Measurements from ENCODE around the gene PPM1J.
"Not testable (repeated sequence)": the region's sequence is repeated elsewhere in the genome, so short reads cannot be mapped to it uniquely, and the experiment has no call there.

Gene PPM1J, protein sequence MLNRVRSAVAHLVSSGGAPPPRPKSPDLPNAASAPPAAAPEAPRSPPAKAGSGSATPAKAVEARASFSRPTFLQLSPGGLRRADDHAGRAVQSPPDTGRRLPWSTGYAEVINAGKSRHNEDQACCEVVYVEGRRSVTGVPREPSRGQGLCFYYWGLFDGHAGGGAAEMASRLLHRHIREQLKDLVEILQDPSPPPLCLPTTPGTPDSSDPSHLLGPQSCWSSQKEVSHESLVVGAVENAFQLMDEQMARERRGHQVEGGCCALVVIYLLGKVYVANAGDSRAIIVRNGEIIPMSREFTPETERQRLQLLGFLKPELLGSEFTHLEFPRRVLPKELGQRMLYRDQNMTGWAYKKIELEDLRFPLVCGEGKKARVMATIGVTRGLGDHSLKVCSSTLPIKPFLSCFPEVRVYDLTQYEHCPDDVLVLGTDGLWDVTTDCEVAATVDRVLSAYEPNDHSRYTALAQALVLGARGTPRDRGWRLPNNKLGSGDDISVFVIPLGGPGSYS

DNA sequence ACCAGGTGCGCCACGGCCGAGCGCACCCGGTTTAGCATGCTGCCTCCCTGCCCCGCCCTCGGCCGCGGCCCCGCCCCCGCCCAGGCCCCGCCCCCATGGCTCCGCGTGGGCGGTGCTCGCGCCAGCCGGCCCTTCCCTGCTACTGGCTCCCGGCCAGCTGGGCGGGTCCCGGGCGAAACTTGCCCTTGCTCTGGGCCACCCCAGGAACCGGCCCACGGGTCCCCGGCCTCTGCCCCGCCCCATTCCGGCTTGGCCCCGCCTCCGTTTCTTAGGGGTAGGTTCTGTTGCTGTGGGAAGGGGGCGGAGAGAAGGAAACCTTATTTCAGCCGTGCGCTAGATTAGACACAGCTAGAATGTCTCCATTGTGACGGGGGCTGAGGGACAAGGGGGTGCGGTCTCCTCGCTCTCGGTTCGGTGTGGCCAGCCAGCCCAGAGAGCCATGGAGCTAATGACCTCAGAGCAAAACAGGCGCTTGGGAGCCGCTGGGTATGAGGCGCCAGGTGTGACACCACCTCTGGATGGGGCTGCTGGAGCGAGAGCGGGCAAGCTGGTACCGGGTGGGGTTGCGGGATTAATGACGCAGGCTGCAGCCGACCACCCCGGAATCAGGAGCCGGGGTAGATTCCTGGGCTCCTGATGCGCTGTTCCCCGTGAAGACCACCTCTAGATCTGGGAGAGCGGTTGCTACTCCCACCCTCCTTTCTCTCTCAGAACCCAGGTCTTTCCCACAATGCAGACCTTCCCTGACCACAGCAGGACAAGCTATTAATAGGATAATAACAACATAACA lies at the start of gene PPM1J:
Gene PPM1J, minus strand, starts transcription at position 69 of the 790 bp plus-strand sequence. Its CDS starts 31 bp downstream, at position 38.
- peak; percentile 98 for DNase-seq

DNA sequence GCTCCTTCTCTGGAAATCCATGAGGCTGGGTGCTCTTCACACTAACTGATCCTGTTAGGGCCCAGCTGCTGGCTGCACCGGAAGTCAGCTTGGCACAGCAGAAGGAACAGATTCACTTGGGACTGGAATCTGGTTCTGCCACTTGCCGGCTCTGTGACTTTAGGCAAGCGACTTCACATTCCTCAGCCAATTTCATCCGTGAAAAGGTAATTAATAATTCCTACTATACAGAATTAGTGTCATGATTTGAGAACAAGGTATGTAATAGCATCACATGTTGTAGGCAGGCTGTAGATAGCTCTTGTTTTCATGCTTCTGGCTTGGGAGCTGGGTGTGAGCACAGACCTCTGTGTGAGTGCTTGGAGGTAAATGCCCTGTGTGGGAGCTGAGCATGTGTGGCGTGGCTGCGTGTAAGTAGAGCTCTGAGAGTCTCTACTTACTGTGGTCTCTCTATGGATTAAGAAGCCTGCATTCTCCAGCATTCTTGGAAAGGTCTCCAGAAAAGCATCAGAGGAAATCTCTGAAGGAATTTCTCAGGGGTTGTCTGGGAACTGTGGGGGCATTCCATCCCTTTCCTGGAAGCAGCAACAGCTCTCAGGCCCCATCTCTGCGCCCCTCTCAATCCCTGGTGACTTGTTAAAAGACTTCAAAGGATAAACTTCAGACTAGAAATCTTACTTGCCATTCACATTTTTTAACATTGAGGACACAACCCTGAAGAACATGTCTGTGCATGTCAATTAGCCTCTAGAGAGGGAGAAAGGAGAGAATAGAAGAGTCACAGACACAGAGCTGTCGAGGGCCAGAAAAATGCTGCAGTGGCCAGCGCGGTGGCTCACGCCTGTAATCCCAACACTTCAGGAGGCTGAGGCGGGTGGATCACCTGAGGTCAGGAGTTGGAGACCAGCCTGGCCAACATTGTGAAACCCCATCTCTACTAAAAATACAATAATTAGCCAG lies 47.7 kb upstream of the PPM1J start:
- DNase-seq, result no peak

DNA sequence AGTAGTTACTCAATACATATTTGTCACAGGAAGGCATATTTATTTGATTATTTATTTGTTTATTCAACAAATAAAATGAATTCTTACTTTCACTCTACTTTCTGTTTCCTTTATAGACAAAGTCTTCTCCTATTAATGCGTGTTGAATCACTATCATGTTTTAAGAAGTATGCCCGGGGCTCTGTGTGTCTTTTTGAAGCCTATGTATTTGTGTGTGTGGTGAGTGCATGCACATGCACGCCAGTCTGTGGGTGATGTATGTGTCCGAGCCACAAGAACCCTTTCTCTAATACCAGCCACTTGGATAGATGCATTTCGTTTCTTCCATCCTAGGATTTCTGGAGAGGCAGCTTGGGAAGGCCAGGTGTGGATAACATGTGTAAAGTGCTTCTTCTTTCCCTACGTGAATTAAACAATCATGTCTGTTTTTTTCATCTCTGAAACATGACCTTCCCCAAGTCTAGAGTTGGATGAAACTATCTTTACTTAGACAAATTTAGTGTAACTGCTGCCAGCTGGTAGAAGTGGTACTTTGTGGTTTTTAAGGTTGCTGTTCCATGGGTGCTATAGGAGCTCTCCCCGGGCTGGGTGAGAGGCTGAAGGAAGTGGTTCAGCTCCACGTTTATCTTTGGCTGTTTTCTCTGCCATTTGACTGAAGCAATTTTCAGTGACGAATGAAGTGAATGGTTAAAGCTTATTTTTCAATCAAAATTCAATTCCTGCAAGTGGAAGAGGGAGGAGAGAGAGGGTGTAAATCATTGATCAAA lies 46.8 kb upstream of the PPM1J start:
- DNase-seq, result no peak

DNA sequence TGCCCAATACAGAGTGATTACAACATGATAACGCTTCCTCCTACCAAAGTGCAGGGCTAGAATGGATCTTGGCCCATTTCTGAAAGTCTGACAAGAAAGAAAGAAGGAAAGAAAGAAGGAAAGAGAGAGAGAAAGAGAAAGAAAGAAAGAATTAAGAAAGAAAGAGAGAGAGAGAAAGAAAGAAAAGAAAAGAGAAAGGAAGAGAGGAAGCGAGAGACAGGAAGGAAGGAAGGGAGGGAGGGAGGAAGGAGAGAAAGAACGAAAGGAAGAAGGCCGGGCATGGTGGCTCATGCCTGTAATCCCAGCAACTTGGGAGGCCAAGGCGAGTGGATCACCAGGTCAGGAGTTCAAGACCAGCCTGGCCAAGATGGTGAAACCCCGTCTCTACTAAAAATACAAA lies 44.1 kb upstream of the PPM1J start:
- DNase-seq, result no peak

DNA sequence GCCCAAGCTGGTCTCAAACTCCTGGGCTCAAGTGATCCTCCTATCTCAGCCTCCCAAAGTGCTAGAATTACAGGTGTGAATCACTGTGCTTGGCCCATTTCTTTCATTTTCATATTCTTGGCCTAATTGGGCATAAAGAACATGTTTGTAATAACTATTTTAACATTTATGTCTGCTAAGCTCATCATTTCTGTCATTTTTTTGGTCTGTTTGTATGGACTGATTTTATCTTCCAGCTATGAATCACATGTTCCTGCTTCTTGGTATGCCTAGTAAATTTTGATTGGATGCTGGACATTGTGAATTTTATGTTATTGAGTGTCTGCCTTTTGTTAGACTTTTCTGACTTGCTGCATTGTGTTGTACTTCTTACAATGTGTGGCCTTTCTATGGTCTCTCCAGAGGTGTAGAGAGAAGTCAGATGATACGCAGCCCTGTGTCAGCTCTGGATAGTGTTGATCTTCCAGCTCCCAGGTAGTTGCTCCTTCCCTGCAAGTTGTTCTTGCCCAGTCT lies 39.0 kb upstream of the PPM1J start:
- DNase-seq, result no peak

DNA sequence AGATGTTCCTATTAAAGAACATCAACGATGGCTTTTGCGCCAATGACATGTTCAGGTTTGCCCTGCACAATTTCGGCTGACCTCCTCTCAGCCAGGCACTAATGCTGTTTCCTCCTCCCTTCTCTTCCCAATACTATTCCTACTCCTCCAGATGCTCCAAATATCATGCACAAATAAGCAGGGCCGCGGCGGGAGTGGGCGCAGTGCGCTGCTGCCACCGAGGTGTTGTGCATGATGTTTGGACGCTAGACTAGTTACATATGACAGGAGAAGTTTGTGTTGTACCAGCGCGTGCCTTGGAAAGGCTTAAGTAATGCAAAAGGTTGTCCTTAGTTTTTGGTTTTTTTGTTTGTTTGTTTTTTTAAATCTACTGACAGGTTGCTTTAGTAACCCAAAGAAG lies 33.3 kb upstream of the PPM1J start:
- no peak for DNase-seq

DNA sequence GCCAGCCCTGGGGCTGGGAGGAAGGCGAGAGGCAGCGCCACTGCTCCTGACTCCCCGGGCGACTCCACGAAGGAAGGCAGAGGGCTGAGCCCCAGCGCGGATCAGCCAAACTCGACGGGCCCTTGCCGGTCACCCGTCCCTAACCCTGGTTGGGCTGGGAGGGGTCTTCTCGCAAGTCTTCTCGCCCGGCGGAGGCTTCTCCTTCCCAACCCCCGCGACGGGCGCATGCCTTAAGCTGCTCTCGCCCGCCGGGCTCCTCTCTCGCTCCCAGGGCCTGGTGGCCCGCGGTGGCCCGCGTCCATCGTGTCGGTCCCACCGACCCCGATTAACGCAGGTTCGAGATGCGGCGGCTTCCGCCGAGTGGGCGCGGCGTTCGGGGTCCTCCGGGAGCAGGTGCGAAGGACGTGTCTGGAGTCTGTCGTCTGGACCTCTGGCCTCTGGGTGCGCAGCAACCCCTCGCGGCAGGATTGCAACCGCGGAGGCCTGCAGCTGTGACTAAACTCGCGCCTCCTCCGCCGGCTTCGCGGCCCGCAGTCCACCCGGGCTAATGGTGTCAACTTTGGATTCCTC lies 29.0 kb upstream of the PPM1J start:
- no peak for DNase-seq

DNA sequence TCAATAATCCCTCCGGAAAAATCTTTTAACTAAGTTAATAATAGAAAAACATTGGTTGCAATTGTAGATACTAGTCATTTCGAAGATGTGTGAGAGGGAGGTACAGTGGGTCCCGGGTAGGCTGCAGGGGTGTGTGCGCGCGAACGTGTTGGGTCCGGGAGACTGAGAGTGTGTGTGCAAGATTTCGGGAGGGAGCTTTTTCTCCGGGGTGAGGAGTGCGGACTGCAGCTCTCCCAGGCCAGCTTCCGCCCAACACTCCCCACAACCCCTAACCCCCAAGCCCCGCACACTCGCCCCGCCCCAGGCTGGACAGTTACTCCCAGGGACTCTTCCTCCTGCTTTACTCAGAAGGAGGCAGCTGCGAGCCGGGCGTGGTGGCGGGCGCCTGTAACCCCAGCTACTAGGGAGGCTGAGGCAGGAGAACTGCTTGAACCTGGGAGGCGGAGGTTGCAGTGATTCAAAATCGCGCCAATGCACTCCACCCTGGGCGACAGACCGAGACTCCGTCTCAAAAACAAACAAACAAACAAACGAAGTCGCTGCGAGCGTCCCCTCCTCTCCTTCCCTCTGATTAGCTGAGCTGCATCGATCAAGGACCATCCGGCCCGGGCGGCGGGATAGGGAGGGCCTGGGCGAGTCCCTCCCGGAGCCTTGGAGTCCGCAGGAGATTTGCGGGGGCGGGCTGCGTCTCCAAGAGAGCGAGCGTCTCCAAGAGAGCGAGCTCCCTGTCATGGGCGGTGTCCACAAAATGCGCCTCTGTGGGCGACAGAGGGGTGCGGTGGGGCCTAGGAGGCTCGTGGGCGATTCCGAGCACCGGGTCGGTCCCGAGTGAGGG lies 28.3 kb upstream of the PPM1J start:
- DNase-seq, result no peak

DNA sequence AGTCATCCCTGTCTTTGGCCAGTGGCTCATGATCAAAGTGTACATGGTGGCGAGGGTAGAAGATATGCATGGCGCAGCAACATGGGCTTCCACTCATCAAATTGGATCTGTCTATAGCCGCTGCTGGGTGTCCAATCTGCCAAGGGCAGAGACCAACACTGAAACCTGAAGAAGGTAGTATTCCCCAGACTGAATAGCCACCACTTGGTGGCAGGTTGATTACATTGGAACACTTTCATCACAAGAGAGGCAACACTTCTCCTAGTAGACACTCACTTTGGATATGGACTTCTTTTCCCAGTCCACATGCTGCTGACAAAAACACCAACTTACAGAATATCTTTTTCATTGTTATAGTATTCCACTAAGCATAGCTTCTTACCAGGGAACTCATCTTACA lies 22.4 kb upstream of the PPM1J start:
- DNase-seq, result no peak

DNA sequence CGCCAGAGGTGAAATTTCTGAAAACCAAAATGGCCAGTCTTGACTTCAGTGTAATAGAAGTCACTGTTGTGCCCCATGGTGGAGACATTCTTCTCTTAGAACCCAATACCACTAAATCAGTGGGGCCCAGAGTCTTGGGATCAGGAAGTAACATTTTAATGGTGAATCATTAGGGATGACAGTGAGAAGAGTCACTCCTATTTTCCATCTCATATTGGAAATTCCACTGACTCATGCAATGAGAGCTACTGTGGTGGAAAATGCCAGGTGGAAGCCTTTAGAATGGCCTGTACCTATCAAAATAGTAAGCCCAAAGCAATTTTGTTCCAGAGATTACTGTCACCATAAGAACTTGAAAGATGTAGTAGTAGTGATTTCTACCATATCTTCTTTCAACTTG lies 20.6 kb upstream of the PPM1J start:
- no peak for DNase-seq

DNA sequence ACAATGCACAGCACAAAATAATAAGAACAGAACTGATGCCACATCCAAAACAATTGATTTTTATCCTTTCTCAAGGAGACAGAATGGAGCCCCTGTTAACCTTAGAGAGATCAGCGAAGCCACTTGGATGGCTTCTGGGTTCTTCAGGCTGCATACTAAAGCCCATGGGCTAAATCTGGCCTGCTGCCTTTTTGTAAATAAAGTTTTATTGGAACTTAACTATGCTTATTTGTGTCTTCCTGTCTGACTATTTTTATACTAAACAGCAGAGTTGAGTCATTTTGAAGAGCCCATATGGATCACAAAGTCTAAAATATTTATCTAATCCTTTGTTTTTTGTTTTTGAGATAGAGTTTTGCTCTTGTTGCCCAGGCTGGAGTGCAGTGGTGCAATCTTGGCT lies 16.3 kb upstream of the PPM1J start:
- no peak for DNase-seq

DNA sequence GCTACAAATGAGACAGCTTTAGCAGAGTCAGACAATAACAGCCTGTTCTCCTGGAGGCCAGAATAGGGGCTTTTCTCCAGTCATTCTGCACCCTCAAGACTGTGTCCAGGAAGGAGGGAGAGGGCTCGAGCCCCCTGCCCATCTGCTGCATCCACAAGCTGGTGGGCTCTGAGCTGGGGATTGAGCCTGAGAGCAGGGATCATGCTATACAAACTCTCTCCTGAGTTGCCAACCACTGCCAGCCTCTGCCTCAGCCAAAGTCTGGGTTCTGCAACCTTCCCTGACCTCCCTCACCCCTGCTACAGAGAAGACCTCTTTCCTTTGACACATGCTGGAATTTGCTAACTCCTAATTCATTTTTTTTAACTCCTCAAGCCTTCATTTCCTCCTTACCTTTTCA lies 14.8 kb upstream of the PPM1J start:
- no peak for DNase-seq

DNA sequence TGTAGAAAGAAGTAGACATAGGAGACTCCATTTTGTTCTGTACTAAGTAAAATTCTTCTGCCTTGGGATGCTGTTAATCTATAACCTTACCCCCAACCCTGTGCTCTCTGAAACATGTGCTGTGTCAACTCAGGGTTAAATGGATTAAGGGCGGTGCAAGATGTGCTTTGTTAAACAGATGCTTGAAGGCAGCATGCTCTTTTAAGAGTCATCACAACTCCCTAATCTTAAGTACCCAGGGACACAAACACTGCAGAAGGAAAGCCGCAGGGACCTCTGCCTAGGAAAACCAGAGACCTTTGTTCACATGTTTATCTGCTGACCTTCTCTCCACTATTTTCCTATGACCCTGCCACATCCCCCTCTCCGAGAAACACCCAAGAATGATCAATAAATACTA lies 13.9 kb upstream of the PPM1J start:
- DNase-seq, result not testable (repeated sequence)

DNA sequence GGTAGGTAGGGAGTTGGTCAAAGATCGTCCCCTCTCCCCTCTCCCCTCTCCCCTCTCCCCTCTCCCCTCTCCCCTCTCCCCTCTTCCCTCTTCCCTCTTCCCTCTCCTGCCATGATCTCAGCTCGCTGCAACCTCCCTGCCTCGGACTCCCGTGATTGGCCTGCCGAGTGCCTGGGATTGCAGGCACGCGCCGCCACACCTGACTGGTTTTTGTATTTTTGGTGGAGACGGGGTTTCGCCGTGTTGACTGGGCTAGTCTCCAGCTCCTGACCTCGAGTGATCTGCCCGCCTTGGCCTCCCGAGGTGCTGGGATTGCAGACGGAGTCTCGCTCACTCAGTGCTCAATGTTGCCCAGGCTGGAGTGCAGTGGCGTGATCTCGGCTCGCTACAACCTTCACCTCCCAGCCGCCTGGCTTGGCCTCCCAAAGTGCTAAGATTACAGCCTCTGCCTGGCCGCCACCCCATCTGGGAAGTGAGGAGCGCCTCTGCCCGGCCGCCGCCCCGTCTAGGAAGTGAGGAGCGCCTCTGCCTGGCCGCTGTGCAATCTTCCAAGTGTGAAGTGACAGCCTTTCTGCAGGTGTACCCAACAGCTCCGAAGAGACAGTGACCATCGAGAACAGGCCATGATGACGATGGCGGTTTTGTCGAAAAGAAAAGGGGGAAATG lies 13.3 kb upstream of the PPM1J start:
- DNase-seq, result not testable (repeated sequence)

DNA sequence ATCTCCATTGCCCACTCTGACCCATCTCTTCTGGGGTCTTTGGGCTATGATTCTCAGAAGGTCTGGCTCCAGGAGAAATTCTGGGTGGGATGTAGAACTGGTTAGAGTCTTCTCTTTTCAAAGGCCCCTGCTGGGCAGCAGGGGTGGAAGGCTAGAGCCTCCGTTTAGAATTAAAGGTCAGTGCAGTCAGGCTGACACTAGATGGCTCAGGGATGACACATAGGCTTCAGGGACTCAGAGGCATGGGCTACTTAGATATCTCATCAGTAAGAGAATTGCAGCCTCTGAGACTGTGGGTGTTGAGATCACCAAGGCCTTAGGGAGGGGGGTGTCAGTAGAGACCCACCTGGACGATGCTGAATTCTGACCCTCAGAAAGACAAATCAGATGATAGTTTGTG lies 12.6 kb upstream of the PPM1J start:
- DNase-seq, result no peak

DNA sequence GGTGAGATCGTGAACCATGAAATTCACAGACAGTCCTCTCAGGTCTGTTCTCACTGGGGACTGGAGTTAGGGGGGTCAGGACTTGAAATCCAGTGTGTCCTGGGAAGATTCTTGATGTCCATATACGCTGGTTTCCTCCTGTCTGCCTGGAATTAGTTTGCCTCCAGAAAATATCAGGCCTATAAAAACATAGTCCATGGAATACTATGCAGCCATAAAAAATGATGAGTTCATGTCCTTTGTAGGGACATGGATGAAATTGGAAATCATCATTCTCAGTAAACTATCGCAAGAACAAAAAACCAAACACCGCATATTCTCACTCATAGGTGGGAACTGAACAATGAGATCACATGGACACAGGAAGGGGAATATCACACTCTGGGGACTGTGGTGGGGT lies 9.1 kb upstream of the PPM1J start:
- not testable (repeated sequence) for DNase-seq

DNA sequence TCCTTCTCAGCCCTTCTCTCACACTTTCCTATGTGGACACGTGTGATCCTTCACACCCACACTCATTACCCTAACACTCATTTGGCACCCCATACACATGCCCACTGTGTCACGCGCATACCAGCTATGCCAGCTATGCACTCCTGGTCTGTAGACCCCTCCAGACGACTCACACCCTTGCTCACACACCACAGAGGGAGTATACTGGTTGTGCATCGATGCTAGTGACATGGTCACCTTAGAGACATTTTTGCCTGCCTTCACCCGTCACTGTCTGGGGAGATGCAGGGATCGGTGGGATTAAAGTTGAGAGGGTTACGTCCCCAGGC lies 8.3 kb upstream of the PPM1J start:
- no peak for DNase-seq

DNA sequence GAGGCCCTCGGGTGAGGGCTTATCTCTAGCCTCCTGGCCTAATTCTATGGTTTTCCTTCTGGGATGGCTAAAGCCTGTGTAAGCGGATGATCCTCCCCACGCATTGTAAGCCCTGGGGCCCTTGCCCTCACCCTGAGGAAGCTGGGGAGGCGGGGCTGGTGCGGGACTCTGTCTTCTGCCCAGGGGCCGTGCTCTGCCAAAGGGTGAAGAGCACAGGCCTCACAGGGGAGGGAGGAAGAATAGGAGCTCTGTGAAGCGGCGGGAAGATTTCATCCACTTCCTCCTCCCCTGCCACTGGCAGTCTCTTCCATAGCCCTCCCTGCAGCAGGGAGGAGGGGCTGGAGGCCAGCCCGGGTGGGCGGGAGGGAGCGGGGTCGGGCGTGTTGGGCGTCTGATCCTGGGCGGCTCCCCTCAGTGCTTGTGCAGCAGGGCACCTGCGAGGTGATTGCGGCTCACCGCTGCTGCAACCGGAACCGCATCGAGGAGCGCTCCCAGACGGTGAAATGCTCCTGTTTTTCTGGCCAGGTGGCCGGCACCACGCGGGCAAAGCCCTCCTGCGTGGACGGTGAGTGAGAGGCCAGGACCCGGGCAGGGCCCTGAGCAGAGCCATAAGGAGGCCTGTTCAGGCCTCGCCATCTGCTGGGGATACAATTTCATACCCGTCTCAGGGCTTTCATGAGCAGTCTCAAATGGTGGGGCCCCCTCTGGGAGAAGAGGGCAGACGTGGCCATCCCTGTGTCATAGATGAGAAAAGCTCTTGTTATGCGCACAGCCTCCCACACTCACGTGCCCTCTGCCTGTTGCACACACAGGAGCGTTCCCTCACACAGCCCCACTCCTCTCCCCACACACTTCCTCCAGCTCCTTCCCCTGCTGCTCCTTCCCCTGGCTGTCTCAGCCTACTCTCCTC lies 7.7 kb upstream of the PPM1J start:
- DNase-seq, result no peak

DNA sequence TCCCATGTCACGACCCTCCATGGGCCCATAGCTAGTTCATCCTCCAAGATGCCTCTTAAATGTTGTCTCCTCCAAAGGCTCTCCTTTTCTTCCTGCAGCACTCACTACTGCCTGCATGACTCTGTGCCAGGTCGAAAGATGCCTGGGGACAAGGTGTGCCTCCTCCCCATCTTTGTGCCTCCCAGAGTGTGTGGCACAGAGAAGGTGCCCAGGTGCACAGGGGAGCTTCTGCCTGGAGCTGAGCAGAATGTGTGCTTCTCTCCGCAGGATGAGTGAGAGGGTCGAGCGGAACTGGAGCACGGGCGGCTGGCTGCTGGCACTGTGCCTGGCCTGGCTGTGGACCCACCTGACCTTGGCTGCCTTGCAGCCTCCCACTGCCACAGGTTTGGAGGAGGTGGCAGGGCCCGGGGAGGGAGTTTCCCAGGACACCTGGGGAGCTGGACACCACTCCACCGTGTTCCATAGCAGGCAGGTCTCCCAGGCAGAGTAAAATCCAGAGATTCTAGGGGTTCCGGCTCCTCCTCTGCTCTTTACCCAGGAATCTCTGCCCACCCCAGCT lies 6.9 kb upstream of the PPM1J start:
- no peak for DNase-seq
